ENCODE results near the gene SUFU. TPM values are rescaled to one million over a fixed set of nuclear protein-coding genes. Genes with fewer than 3 reads are reported as not detected.

SUFU gene
- total RNA-seq, 4 donors from 2014 or later: 5.5 to 13.3 (median 8.2) TPM

DNA sequence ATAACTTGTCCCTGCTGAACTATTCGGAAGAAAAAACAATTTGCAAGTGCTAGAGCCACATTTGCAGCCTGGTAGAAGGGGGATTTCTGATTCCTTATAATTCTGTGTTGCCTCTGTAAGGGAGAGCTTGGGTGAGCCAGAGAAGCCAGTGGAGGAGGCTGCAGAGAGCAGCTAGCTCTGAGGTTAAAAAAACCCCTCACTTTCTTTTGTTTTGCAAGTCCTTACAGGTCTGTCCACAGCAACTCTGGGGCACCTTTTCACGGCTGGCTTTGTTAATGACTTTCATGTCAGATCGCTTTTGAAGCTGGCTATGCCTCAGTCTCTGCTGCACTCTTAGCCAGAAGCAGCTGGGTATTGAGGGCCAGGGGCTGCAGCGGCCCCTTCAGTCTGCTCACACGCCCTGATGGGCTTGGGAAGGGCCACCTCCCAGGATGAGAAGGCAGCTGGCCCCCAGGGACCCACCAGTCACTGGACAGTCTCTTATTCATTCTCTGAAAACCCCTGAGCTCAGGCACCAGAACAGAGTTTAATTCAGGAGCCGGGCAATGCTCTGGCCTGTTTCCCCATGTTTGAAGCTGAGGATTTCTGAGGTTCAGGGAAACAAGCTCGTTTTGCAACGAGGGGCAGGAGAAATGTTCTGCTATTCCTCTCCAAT lies 171.4 kb downstream of the SUFU start:
- TF ChIP-seq, protein P1, sequence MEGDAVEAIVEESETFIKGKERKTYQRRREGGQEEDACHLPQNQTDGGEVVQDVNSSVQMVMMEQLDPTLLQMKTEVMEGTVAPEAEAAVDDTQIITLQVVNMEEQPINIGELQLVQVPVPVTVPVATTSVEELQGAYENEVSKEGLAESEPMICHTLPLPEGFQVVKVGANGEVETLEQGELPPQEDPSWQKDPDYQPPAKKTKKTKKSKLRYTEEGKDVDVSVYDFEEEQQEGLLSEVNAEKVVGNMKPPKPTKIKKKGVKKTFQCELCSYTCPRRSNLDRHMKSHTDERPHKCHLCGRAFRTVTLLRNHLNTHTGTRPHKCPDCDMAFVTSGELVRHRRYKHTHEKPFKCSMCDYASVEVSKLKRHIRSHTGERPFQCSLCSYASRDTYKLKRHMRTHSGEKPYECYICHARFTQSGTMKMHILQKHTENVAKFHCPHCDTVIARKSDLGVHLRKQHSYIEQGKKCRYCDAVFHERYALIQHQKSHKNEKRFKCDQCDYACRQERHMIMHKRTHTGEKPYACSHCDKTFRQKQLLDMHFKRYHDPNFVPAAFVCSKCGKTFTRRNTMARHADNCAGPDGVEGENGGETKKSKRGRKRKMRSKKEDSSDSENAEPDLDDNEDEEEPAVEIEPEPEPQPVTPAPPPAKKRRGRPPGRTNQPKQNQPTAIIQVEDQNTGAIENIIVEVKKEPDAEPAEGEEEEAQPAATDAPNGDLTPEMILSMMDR (IDR thresholded peaks at IDR 0.05; ENCODE audit: low read depth): no peak

DNA sequence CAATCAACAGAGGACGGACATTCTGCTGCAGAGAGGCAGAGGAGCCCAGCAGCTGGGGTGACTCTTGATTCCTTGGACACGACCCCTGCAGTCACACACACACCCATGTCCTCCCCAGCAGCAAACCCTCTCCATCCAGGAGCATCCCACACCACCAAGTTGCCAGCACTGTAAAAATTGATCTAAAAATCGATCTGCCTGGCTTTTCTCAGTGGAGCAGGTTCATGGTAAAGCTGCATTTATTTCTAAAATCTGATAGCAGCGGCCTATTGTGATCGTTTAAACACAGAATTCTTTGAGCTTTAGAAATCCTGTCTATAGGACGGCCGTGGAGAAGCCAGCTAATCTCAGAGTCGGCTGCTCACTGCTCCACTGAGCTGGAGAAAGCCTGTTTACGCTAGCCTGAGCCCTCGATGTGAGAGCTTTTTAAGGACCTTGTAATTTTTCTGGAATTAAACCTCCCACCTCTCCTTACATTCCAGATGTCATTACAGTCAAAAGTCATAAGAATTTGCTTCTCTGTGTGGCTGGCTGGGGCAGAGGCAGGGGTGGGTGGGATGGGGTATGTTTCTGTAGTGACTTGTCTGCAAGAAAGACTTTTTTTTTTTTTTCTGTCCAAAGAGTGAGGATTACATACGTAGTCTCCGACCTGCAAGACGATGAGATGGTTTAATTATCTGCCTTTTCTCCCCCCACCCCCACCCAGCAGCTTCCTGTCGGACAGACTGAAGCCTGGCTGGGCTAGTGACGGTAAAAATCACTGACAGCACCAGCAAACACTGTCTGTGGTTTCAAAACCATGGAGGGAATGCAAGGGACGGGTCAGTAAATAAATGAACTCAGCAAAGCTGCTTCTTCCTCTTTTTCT lies 172.1 kb downstream of the SUFU start:
- TF ChIP-seq, protein P1 (IDR thresholded peaks at IDR 0.05; ENCODE audit: low read depth): no peak

DNA sequence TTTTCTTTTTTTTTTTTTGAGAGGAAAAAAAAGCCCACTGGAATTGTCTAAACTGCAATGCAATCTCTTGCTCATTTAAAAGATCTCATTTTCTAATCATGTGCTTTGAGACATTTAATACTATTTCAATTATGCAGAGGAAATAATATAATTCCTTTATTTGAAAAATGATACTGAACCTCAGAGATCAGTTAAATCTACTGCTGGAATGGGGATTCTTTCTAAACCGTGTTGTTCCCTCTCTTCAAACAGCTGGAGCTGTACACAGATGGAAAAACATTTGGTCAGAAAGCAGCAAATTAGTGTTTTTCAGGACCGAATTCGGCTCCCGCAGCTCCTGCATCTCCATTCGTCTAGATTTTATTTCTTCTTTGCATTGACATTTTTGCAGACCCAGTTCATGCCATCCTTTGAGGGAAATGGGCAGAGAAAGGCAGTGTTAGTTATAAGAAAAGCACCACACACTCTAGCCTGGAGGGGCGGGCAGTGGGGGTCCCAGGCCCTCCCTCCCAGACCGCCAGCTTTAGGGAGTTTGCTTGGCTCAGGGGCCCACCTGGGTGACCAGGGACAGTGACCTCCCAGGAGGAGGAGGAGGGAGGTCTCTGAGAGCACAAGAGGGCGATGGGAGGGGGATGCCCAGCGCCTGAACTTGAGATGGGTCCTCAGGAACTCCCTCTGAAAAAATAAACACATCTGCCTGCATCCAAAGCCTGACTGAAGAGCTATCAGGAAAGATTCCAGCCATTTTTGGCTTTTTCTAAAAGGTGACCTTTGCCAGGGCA lies 173.0 kb downstream of the SUFU start:
- TF ChIP-seq, protein P1 (IDR thresholded peaks at IDR 0.05; ENCODE audit: low read depth): no peak

DNA sequence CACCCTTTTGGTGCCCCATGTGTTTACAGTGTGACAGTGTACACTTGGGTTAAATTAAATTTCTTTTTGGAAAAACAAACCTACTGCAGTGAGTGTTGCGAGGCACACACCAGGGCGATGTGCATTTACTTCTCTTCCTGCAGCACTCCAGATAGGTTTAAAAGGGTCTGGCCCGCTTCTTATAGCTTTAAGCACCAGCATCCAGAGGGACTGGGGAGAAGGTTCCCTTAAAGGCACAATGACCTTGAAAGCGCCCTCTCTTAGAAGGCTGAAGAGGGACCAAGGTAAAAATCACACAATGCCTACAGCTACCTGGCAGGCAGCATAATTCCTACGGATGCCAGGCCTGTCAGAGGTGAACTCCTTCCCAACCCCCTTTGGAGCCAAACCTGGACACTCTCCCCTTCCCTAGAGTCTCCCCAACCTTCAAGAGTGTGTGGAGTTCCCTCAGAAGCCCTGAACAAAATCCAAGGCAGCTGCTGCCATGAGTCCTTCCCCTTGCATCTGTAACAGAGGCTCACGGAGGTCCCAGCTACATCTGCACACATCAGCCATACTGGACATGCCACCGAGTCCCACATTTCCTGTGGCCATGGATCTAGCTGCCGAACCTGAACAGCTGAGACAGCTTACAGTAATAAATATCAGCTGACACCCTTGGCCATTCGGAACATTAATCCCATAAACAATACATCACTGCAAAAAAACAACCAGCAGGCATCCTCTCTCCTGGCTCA lies 173.7 kb downstream of the SUFU start:
- TF ChIP-seq, protein P1 (IDR thresholded peaks at IDR 0.05; ENCODE audit: low read depth): no peak

DNA sequence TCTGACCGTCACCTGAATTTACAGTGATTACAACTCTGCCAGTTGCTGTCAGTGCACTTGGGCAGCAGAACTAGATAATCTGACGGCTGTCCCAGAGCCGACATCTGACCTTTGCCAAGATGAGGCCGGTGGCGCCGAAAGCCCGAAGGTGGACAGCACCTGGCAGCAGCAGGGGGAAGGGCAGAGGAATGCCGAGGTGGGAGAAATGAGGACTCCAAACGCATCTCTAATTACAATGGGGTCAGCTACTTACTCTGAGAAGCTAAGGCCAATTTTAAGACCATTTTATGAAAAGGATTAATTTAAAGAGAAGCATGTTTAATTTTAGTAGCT lies 174.3 kb downstream of the SUFU start:
- TF ChIP-seq, protein P1 (IDR thresholded peaks at IDR 0.05; ENCODE audit: low read depth): no peak

DNA sequence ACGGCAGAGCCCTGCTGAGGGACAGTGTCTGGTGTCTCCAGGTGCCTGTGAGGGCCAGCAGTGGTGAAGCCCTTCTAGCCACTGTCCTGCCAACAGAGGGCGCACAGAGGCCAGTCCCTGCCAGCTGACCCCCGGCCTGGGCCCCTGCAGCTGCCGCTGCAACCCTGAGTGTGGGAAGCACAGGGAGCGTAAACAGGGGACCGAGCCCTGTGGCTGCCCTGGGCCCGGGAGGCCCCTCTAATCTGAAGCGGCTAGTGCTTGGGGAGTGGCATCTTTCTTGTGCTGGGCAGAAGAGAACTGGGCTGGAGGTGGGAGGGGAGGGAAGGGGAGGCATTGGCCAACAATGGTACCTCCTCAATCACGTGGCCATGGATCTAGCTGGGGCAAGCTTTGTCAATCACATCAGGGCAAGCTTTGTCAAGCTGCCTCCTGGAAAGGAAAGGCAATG lies 175.1 kb downstream of the SUFU start:
- TF ChIP-seq, protein P1 (IDR thresholded peaks at IDR 0.05; ENCODE audit: low read depth): no peak

All from subcutaneous adipose tissue (tissue), 4 donors.